ENCODE results near the gene ACACA.

ACACA gene

DNA sequence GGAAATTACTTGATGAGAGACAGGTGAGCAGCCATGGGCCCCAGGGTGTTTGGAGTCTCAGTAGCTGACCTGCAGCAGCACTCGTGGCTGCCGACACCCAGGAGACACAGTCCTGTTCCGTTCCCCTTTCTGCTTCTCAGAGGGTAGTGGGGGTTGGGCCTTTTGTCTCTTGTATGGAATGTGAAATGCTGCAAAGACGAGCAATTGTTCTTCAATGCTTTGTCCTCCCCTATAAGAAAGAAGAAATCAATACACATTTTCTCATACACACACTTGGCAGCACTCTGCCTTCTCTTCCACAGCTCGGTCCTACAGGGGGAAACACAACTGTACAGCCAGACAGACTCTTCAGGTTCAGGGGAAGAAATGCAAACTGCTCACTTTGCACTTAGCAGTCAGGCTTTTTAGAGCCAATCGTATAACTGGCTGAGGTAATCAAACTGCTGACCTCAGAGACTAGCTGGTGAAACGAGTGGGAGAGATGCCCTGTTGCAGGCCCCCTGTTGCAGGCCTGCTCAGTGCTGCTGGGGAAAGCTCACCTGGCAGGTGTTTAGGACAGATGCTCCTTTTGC lies 361.2 kb downstream of the ACACA start:
- no peak for DNase-seq

DNA sequence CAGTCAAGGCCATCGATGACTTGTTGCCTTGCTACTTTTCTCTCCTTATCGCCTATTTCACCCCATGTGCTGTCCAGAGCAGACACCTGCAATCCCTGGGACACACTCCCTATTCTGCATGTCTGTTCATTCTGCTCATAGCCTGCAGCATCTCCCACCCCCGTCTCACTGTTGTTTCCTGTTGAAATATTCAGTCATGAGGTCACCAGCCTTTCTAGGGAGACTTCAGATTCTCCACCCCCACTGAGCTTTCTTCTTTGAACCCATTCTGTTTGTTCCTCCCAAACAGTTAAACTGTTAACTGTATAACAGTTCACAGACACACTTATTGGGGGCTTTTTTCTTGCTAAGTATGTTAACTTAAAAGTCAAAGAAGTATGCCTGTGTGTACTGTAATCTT lies 363.4 kb downstream of the ACACA start:
- no peak for DNase-seq

DNA sequence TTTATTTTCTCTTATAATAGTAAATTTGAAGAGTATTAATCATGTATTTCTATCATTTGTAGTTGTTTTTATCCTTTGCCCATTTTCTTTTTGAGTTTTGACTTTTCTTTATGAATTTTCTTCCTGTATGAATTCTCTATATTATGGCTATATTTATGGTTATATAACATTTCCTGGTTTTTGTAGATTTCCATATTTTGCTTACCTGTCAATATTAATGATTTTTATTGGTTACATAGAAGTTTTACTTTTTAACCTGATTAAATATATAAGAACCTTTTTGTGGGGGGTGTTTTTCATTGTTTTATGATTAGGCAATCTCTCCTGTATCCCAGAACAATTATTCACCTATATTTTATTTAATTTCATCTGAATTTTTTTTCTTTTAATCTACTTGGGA lies 364.7 kb downstream of the ACACA start:
- DNase-seq, result no peak

GRCh38 chr17:37039269-37039668 lies 367.4 kb downstream of the ACACA start:
- DNase-seq, result no peak

DNA sequence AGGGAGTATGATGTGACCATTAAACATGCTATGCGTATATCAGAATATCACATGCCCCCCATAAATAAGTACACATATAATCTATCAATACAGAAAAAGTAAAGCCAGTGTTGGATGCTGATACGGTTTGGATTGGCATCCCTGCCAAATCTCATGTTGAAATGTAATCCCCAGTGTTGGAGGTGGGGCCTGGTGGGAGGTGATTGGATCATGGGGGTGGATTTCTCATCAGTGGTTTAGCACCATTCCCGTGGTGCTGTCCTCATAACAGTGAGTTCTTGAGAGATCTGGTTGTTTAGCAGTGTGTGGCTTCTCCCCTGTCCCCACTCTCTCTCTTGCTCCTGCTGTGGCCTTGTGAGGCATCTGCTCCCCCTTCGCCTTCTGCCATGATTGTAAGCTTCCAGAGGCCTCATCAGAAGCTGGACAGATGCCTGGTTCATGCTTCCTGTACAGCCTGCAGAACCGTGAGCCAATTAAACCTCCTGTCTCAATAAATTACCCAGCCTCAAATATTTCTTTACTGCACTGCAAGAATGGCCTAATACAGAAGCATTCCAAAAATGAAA lies 369.0 kb downstream of the ACACA start:
- DNase-seq, result no peak

All from nucleus accumbens (tissue), 56 donors.